ENCODE measurements around the gene SLC4A3.

GRCh38 chr2:219670386-219670785 is 43.0 kb downstream of the SLC4A3 start:
- TF ChIP-seq, protein P1, sequence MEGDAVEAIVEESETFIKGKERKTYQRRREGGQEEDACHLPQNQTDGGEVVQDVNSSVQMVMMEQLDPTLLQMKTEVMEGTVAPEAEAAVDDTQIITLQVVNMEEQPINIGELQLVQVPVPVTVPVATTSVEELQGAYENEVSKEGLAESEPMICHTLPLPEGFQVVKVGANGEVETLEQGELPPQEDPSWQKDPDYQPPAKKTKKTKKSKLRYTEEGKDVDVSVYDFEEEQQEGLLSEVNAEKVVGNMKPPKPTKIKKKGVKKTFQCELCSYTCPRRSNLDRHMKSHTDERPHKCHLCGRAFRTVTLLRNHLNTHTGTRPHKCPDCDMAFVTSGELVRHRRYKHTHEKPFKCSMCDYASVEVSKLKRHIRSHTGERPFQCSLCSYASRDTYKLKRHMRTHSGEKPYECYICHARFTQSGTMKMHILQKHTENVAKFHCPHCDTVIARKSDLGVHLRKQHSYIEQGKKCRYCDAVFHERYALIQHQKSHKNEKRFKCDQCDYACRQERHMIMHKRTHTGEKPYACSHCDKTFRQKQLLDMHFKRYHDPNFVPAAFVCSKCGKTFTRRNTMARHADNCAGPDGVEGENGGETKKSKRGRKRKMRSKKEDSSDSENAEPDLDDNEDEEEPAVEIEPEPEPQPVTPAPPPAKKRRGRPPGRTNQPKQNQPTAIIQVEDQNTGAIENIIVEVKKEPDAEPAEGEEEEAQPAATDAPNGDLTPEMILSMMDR (optimal IDR thresholded peaks at IDR 0.05 in 1 of 3, IDR thresholded peaks at IDR 0.05 in 1 of 3, conservative IDR thresholded peaks at IDR 0.05 in 1 of 3; ENCODE audit: extremely low read depth in 1 of 3, insufficient read depth in 2 of 3, low read length in 3 of 3), result no peak
- no peak for TF ChIP-seq EZH2 (IDR thresholded peaks at IDR 0.05; ENCODE audit: low read length)
